KMS-11 (cell line): ENCODE measurements around the gene TIMM29.

ENCODE experiments used
- H2AFZ ChIP-seq: fragments of 200-600 bp; sonication (generic); 2 replicates; pipeline ENCODE4 v1.6.1; 2016; ENCODE audit warnings: antibody characterized with exemption, mixed run types, low read depth
- H3K27ac ChIP-seq: fragments of 200-600 bp; sonication (generic); 2 replicates; pipeline ENCODE4 v1.6.1; 2016; ENCODE audit warnings: mild to moderate bottlenecking, mixed run types
- H3K27me3 ChIP-seq: fragments of 200-600 bp; sonication (generic); 2 replicates; pipeline ENCODE4 v1.6.1; 2017; ENCODE audit warnings: mild to moderate bottlenecking, low read depth, mixed run types, moderate library complexity; ENCODE audit not compliant: insufficient read depth
- H3K36me3 ChIP-seq: fragments of 200-600 bp; sonication (generic); 2 replicates; pipeline ENCODE4 v1.6.1; 2017; ENCODE audit warnings: mild to moderate bottlenecking, mixed run types; ENCODE audit not compliant: insufficient read depth
- H3K4me1 ChIP-seq: fragments of 200-600 bp; sonication (generic); 2 replicates; pipeline ENCODE4 v1.6.1; 2016; ENCODE audit warnings: mild to moderate bottlenecking, low read depth, mixed run types; ENCODE audit not compliant: poor library complexity, severe bottlenecking
- H3K4me2 ChIP-seq: fragments of 200-600 bp; sonication (generic); 2 replicates; pipeline ENCODE4 v1.7.0; 2016; ENCODE audit warnings: mild to moderate bottlenecking, mixed run types
- H3K4me3 ChIP-seq: fragments of 200-600 bp; sonication (generic); IDR thresholded peaks from 2 replicates; pipeline ENCODE4 v1.6.1; 2017; ENCODE audit warnings: low read depth, low read length, mixed read lengths; ENCODE audit not compliant: insufficient read depth
- H3K79me2 ChIP-seq: fragments of 200-600 bp; sonication (generic); 2 replicates; pipeline ENCODE4 v1.6.1; 2016; ENCODE audit warnings: low read depth, mixed run types; ENCODE audit not compliant: insufficient read depth
- H3K9ac ChIP-seq: fragments of 200-600 bp; sonication (generic); 2 replicates; pipeline ENCODE4 v1.6.1; 2016; ENCODE audit warnings: mild to moderate bottlenecking, mixed run types
- H4K20me1 ChIP-seq: fragments of 200-600 bp; sonication (generic); 2 replicates; pipeline ENCODE4 v1.6.1; 2016; ENCODE audit warnings: mild to moderate bottlenecking, mixed run types; ENCODE audit not compliant: insufficient read depth
- TF ChIP-seq, protein P1 (sequence below): fragments of 200-600 bp; sonication (generic); conservative IDR thresholded peaks from 2 replicates; pipeline ENCODE4 v1.6.1; 2017; ENCODE audit warnings: low read depth, mild to moderate bottlenecking, antibody characterized with exemption, low read length, moderate library complexity, mixed read lengths

The TIMM29 gene

DNA sequence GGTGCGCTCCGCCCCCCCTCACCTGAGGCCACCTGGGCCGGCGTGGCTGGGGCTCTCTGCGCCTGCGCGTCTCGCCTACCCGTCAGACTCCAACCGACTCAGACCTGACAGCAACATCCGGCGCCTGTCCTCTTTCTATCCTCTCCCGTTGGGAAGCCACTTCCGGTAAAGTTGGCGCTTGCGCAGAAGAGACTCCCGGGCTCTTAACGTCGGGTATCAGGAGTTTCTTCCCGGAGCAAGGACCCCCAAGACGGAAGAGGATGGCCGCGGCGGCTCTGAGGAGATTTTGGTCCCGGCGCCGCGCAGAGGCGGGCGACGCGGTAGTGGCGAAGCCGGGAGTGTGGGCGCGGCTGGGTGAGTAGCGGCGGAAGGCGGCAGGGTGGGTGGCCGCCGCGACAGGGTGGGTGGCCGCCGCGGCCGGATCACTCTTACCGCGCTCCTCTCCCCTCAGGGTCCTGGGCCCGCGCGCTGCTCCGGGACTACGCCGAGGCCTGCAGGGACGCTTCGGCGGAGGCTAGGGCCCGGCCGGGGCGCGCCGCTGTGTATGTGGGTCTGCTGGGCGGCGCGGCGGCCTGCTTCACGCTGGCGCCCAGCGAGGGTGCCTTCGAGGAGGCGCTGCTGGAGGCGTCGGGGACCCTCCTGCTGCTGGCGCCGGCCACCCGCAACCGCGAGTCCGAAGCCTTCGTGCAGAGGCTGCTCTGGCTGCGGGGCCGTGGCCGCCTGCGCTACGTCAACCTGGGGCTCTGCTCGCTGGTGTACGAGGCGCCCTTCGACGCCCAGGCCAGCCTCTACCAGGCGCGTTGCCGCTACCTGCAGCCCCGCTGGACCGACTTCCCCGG lies at the start of gene TIMM29, which contains the start of gene YIPF2:
Gene TIMM29 (plus strand): TSS at position 249 of the 839 bp plus-strand sequence. CDS start 12 bp downstream, at position 261.
Gene YIPF2 (minus strand): TSS at position 77 of the 839 bp plus-strand sequence. CDS start 229 bp downstream, outside the sequence.
- Histone ChIP-seq H3K36me3 (no peaks in the 10 kb centered on the region), H3K9ac (peak within 1 kb of the TSS; percentile 49; the same call in 1 of the 2 replicates), H4K20me1 (no peaks in the 10 kb centered on the region), H3K79me2 (peaks cover 32% of the 10 kb centered on the region), H3K27ac (peak within 1 kb of the TSS; percentile 22; the same call in 1 of the 2 replicates), H2AFZ (peak within 1 kb of the TSS; percentile 59), H3K27me3 (no peaks in the 10 kb centered on the region), H3K4me2 (peak within 1 kb of the TSS; percentile 94), H3K4me1 (peaks cover 20% of the 10 kb centered on the region), H3K4me3 (no peak within 1 kb of the TSS)
- TF ChIP-seq, protein P1, sequence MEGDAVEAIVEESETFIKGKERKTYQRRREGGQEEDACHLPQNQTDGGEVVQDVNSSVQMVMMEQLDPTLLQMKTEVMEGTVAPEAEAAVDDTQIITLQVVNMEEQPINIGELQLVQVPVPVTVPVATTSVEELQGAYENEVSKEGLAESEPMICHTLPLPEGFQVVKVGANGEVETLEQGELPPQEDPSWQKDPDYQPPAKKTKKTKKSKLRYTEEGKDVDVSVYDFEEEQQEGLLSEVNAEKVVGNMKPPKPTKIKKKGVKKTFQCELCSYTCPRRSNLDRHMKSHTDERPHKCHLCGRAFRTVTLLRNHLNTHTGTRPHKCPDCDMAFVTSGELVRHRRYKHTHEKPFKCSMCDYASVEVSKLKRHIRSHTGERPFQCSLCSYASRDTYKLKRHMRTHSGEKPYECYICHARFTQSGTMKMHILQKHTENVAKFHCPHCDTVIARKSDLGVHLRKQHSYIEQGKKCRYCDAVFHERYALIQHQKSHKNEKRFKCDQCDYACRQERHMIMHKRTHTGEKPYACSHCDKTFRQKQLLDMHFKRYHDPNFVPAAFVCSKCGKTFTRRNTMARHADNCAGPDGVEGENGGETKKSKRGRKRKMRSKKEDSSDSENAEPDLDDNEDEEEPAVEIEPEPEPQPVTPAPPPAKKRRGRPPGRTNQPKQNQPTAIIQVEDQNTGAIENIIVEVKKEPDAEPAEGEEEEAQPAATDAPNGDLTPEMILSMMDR = no peak

DNA sequence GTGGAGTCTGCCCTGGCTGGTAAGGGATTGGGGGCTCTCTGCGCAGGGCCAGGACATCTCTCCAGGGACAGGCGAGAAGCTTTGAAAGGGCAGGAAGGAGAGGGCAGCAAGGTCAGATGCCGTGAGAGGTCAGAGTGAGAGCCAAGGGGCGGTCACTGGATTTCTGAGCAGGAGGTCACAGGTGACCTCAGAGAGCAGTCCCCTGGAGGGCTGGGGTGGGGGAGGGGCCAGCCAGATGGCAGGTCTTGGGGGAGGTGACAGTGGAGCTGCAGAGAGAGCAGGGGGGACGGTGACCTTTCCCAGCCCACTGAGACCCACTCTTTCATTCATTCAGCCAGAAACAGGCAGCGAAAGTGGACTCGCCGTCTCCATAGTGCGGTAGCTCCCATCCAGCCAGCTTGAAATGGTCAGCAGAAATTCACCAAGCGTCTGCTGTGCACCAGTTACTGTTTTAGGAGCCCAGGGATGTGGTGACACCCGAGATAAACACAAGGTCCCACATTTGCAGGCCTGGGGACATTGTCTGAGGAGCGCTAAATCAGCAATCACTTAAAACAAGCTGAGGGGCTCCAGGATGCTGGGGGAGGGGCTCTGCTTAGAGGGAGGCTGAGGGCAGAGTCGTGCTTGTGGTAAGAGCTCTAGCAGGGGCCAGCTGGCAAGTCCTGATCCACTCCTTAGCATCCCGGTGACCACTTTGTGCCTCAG lies 47.1 kb upstream of the TIMM29 start:
- no peak overlapping the region for H3K27ac ChIP-seq
- no peaks in the 10 kb centered on the region for H3K27me3 ChIP-seq
- no peaks in the 10 kb centered on the region for H3K36me3 ChIP-seq
- no peak overlapping the region for H3K4me2 ChIP-seq
- no peak overlapping the region for H3K4me3 ChIP-seq
- no peaks in the 10 kb centered on the region for H4K20me1 ChIP-seq
- TF ChIP-seq, protein P1 = no peak
- H3K9ac ChIP-seq = no peak overlapping the region
- peaks cover 55% of the 10 kb centered on the region for H3K79me2 ChIP-seq
- H2AFZ ChIP-seq = no peak overlapping the region
- H3K4me1 ChIP-seq = peaks cover 32% of the 10 kb centered on the region

DNA sequence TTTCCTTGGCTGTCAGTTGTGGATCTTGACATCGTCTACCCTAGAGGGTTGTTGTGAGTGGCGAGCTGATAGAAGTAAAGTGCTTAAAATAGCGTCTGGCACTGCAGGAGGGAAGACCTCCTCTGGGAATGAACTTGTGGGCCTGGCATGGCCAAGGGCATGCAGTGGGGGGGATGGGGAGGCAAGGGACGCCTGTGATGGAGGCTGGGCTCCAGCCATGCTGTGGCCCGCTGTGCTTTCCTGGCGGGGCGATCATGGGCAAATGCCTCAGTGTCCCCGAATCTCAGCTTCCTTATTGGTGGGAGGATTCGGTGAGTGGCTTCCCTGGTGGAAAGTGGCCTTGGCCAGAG lies 46.5 kb upstream of the TIMM29 start:
- Histone ChIP-seq H3K4me1 (peaks cover 29% of the 10 kb centered on the region), H3K4me2 (no peak overlapping the region), H3K79me2 (peaks cover 51% of the 10 kb centered on the region), H3K9ac (no peak overlapping the region), H3K27ac (no peak overlapping the region), H4K20me1 (no peaks in the 10 kb centered on the region), H3K36me3 (no peaks in the 10 kb centered on the region), H2AFZ (no peak overlapping the region), H3K27me3 (no peaks in the 10 kb centered on the region), H3K4me3 (no peak overlapping the region)
- TF ChIP-seq, protein P1 = no peak

DNA sequence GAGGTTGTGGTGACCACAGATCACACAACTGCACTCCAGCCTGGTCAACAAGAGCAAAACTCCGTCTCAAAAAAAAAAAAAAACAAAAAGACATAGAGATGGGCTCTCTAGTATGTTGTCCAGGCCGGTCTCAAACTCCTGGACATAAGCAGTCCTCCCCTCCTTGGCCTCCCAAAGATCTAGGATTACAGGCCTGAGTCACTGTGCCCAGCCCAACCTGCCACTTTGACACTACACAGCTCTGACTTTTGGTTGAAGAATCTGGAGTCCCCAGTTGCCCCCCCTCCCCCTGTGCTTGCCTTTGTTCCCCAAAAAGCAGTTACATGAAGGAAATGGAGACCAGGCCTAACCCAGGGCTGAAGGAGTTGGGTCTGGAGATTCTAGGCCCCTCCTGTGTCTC lies 44.3 kb upstream of the TIMM29 start:
- Histone ChIP-seq H3K4me2 (no peak overlapping the region), H3K27ac (no peak overlapping the region)

More for the DNA sequence above, 44.3 kb upstream of the TIMM29 start:
- no peak overlapping the region for H2AFZ ChIP-seq
- no peak overlapping the region for H3K9ac ChIP-seq
- H3K36me3 ChIP-seq = no peaks in the 10 kb centered on the region
- TF ChIP-seq, protein P1 = no peak
- H4K20me1 ChIP-seq = no peaks in the 10 kb centered on the region
- H3K79me2 ChIP-seq = peaks cover 31% of the 10 kb centered on the region
- no peaks in the 10 kb centered on the region for H3K27me3 ChIP-seq
- no peak overlapping the region for H3K4me3 ChIP-seq
- peaks cover 9% of the 10 kb centered on the region for H3K4me1 ChIP-seq
